Measurements from ENCODE around the gene ITGB5. TPM values are rescaled to one million over a fixed set of nuclear protein-coding genes. Genes with fewer than 3 reads are reported as not detected.

ITGB5 gene
- total and polyA plus RNA-seq, 2 donors (not counting 1 experiment from before 2014, with no cell fraction given): 0.15 to 0.54 TPM

DNA sequence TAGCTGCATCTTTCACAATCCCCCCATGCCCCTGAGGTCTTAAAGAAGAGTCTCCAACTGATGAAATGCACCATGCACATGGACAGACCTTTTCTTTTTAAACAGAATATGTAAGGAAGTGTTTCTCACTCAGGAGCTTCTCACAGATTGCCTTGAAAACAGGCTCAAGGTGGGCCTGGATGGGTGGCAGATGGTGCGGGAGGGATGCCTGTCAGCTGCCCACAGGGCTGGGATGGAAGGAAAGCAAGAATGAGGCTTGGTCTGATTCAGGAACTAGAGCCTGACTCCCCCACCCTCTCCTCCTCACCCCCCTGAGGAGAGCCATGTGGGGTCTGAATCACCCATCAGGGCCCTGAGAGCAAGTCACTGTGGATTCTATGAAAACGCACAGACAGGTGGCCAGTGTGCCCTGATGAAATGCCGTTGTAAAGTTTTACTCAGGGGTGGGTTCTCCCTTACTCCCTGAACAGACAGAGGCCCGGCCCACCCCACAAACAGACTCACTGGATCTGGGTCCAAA is 89.7 kb downstream of the ITGB5 start:
- no peaks in the 10 kb centered on the region for H3K9me3 Mint-ChIP-seq (ENCODE audit: insufficient read depth)
- intact Hi-C loops (cut with micrococcal nuclease): no loop called here
- H3K4me1 Mint-ChIP-seq: no peaks in the 10 kb centered on the region

DNA sequence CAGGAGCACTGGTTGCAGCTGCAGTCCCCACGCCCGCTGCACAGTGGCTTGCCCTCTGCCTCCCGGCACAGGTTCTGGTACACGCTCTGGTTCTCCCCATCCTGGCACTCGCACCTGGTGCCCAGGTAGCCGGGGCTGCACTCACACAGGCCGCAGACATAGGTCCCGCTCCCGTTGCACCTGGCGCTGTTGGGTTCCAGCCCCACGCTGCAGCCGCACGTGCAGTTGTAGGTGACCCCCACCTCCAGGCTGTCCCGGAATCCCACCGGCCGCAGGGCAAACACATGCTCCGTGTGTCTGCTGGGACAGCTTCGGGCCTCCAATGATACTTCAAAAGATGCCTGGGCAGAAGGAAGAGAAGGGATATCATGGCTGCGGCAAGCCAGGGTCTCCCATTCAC is 90.7 kb downstream of the ITGB5 start:
- intact Hi-C loops (cut with micrococcal nuclease): no loop called here
- Histone ChIP-seq H3K79me2 (ENCODE audit: control insufficient read depth, insufficient read depth, low read length) (no peaks in the 10 kb centered on the region), H3K9me3 (ENCODE audit: control extremely low read depth in 1 of 3, control insufficient read depth in 2 of 3, insufficient read depth in 1 of 3, low read length in 2 of 3) (no peaks in the 10 kb centered on the region), H3K27me3 (replicated peaks in 1 of 4; ENCODE audit: control extremely low read depth in 1 of 4, control insufficient read depth in 3 of 4, insufficient read depth in 4 of 4, low read length in 3 of 4) (peaks cover 0 to 2% (median 0%) of the 10 kb centered on the region in 4 experiments), H3K27ac (ENCODE audit: low read length in 2 of 2) (no peak overlapping the region), H3K9ac (ENCODE audit: low read length) (no peak overlapping the region), H3K36me3 (replicated peaks in 1 of 2; ENCODE audit: control extremely low read depth in 1 of 2, control insufficient read depth in 1 of 2, extremely low read depth in 1 of 2, insufficient read depth in 2 of 2, low read length in 1 of 2) (no peaks in the 10 kb centered on the region), H2AFZ (ENCODE audit: insufficient read depth, low read depth, low read length, poor library complexity, severe bottlenecking) (no peak overlapping the region), H3K4me2 (replicated peaks; ENCODE audit: low read depth, low read length, poor library complexity, severe bottlenecking) (no peak overlapping the region), H4K20me1 (ENCODE audit: control insufficient read depth, insufficient read depth, low read length, poor library complexity, severe bottlenecking) (no peaks in the 10 kb centered on the region), H3K4me3 (ENCODE audit: control extremely low read depth in 1 of 5, extremely low read depth in 1 of 5, insufficient read depth in 1 of 5, low read depth in 2 of 5, low read length in 4 of 5) (no peak overlapping the region), H3K4me1 (ENCODE audit: control insufficient read depth in 2 of 2, insufficient read depth in 2 of 2, low read length in 2 of 2) (no peaks in the 10 kb centered on the region)
- ChIA-PET CTCF (no interaction called here), POLR2A (no interaction called here)
- H3K27me3 Mint-ChIP-seq: peaks cover 6% of the 10 kb centered on the region
- 97% methylated on average over 18 of the region's 19 CpGs for WGBS (ENCODE audit: insufficient coverage)
- no peak for TF ChIP-seq EZH2 (IDR thresholded peaks at IDR 0.05; ENCODE audit: borderline replicate concordance, insufficient read depth, low read depth, low read length, poor library complexity, severe bottlenecking)
- TF ChIP-seq, protein P1, sequence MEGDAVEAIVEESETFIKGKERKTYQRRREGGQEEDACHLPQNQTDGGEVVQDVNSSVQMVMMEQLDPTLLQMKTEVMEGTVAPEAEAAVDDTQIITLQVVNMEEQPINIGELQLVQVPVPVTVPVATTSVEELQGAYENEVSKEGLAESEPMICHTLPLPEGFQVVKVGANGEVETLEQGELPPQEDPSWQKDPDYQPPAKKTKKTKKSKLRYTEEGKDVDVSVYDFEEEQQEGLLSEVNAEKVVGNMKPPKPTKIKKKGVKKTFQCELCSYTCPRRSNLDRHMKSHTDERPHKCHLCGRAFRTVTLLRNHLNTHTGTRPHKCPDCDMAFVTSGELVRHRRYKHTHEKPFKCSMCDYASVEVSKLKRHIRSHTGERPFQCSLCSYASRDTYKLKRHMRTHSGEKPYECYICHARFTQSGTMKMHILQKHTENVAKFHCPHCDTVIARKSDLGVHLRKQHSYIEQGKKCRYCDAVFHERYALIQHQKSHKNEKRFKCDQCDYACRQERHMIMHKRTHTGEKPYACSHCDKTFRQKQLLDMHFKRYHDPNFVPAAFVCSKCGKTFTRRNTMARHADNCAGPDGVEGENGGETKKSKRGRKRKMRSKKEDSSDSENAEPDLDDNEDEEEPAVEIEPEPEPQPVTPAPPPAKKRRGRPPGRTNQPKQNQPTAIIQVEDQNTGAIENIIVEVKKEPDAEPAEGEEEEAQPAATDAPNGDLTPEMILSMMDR (IDR thresholded peaks at IDR 0.05): no peak
- no peaks in the 10 kb centered on the region for H3K9me3 Mint-ChIP-seq (ENCODE audit: insufficient read depth)
- ATAC-seq (ENCODE audit: low read depth) (no peak), DNase-seq (no peak)
- no peak overlapping the region for H3K4me3 Mint-ChIP-seq
- no peak overlapping the region for H3K27ac Mint-ChIP-seq
- no peaks in the 10 kb centered on the region for H3K4me1 Mint-ChIP-seq

More for the DNA sequence above, 89.7 kb downstream of the ITGB5 start:
- Histone ChIP-seq H2AFZ (ENCODE audit: insufficient read depth, low read depth, low read length, poor library complexity, severe bottlenecking) (no peak overlapping the region), H3K27me3 (replicated peaks in 1 of 4; ENCODE audit: control extremely low read depth in 1 of 4, control insufficient read depth in 3 of 4, insufficient read depth in 4 of 4, low read length in 3 of 4) (no peaks in the 10 kb centered on the region), H3K4me2 (replicated peaks; ENCODE audit: low read depth, low read length, poor library complexity, severe bottlenecking) (no peak overlapping the region), H3K9ac (ENCODE audit: low read length) (no peak overlapping the region), H3K79me2 (ENCODE audit: control insufficient read depth, insufficient read depth, low read length) (no peaks in the 10 kb centered on the region), H3K9me3 (ENCODE audit: control extremely low read depth in 1 of 3, control insufficient read depth in 2 of 3, insufficient read depth in 1 of 3, low read length in 2 of 3) (no peaks in the 10 kb centered on the region), H3K4me1 (ENCODE audit: control insufficient read depth in 2 of 2, insufficient read depth in 2 of 2, low read length in 2 of 2) (no peaks in the 10 kb centered on the region), H4K20me1 (ENCODE audit: control insufficient read depth, insufficient read depth, low read length, poor library complexity, severe bottlenecking) (no peaks in the 10 kb centered on the region), H3K27ac (ENCODE audit: low read length in 2 of 2) (no peak overlapping the region), H3K36me3 (replicated peaks in 1 of 2; ENCODE audit: control extremely low read depth in 1 of 2, control insufficient read depth in 1 of 2, extremely low read depth in 1 of 2, insufficient read depth in 2 of 2, low read length in 1 of 2) (no peaks in the 10 kb centered on the region), H3K4me3 (ENCODE audit: control extremely low read depth in 1 of 5, extremely low read depth in 1 of 5, insufficient read depth in 1 of 5, low read depth in 2 of 5, low read length in 4 of 5) (no peak overlapping the region)
- DNase-seq (no peak), ATAC-seq (ENCODE audit: low read depth) (no peak)
- ChIA-PET POLR2A (no interaction called here), CTCF (no interaction called here)
- Mint-ChIP-seq H3K4me3 (no peak overlapping the region), H3K27ac (no peak overlapping the region), H3K27me3 (peaks cover 6% of the 10 kb centered on the region)
- WGBS (ENCODE audit: insufficient coverage): no CpG with 5 or more reads among the region's 4 CpGs
- TF ChIP-seq EZH2 (IDR thresholded peaks at IDR 0.05; ENCODE audit: borderline replicate concordance, insufficient read depth, low read depth, low read length, poor library complexity, severe bottlenecking): no peak
- TF ChIP-seq, protein P1 (IDR thresholded peaks at IDR 0.05): no peak
